Measurements from ENCODE around the gene ODF4.

Gene ODF4

GRCh38 chr17:8315764-8316217, 23.8 kb upstream of the ODF4 start:
- no peak for TF ChIP-seq POLR2A (IDR thresholded peaks at IDR 0.05; ENCODE audit: low read depth, low read length)
- DNase-seq (ENCODE audit: insufficient read length, low spot score): no peak
- no peak for FAIRE-seq

GRCh38 chr17:8318010-8318935, 21.4 kb upstream of the ODF4 start:
- TF ChIP-seq POLR2A (IDR thresholded peaks at IDR 0.05; ENCODE audit: low read depth, low read length): no peak
- no peak for DNase-seq (ENCODE audit: insufficient read length, low spot score)
- no peak for FAIRE-seq

DNA sequence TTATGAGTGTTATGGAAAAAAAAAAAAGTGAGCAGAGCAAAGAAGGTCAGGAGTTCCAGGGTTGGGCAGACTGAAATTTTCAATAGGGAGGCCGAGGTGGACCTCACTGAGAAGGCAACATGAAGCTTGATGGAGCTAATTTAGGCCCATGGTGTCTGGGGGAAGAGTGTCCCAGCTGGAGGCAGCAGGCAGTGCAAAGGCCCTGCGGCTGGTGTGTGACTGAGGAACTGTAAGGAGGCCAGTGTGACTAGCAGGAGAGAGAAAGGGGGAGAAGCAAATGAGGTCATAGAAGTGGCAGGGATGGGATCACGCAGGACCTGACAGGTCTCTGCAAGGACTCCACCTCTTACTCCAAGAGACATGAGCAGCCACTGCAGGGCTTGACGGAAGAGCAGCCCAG, 19.4 kb upstream of the ODF4 start:
- FAIRE-seq (no peak), DNase-seq (ENCODE audit: insufficient read length, low spot score) (no peak)
- no peak for TF ChIP-seq POLR2A (IDR thresholded peaks at IDR 0.05; ENCODE audit: low read depth, low read length)

DNA sequence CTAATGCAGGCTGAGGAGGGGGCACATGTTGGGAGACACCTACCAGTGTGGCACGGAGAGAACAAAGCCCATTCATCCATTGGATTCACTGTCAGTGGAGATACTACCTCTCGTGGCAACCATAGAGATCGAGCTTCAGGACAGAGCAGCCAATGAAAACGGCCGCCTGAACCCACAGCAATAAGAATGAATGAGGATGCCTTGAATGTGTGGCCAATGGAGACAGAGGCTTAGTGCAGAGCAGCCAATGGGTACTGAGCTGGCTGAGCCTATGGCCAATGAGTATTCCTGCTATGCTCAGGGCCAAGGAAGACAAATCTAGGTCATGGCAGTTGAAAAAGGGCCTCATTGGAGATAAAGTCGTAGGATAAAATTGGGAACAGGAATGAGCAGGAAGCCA, 18.6 kb upstream of the ODF4 start:
- TF ChIP-seq POLR2A (IDR thresholded peaks at IDR 0.05; ENCODE audit: low read depth, low read length): no peak
- DNase-seq (ENCODE audit: insufficient read length, low spot score) (no peak), FAIRE-seq (no peak)

DNA sequence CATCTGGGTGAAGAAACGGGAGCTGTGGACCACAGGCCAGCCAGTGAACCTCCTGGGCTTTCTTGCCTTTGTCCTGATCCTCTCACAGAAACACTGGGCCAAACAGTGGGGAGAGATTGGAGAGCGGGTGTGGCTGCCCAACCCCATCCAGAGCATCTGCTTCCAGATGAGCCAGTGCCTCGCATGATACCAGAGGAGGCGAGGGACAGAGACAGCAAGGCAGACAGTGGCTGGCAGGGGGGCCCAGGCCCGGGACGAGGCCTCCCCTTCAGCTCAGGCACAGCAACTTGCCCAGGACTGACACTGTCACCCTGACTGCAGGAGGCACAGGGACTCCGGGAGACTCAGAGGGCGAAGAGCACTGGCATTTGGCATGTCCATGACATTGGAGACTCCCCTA, 17.6 kb upstream of the ODF4 start:
- no peak for TF ChIP-seq POLR2A (IDR thresholded peaks at IDR 0.05; ENCODE audit: low read depth, low read length)
- no peak for DNase-seq (ENCODE audit: insufficient read length, low spot score)
- no peak for FAIRE-seq

DNA sequence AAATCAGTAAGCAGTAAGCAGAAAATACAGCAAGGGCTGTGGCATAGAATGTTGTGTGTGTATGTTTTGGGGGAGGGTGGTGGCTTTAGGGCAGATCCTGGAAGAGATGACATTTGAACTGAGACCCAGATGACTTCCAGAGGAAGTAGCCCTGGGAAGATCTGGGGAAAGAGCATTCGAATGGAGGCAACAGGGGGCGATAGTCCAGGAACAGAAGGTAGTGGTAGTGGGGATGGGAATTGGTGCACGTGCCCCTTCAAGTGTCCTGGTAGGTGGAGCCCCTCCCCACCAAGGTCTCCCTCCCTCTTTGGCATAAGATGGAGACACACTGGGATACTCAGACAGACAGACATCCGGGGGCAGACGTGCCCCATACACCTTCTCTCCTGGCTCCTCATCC, 15.5 kb upstream of the ODF4 start:
- no peak for TF ChIP-seq POLR2A (IDR thresholded peaks at IDR 0.05; ENCODE audit: low read depth, low read length)
- DNase-seq (ENCODE audit: insufficient read length, low spot score): no peak
- no peak for FAIRE-seq

DNA sequence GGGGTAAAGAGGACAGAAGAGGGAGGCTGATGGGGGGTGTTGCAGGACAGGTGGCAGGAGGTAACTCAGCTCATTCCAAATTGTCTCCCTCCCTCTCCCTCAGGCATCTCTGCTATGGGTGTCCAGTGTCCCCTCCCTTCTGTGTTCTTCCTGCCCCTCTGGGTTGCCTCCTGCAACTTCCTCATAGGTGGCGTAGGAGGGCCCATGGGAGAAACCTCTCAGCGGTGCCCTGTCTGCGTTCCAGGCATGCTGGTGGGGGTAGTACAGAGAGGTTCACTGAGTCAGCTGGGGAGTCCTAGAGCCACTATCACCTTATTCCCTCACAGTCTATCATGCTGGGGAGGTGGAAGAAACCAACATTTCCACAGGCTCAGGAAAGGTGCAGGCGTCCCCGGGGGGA, 14.7 kb upstream of the ODF4 start:
- no peak for FAIRE-seq
- no peak for TF ChIP-seq POLR2A (IDR thresholded peaks at IDR 0.05; ENCODE audit: low read depth, low read length)
- DNase-seq (ENCODE audit: insufficient read length, low spot score): no peak

- DNase-seq (ENCODE audit: insufficient read length, low spot score) (no peak), FAIRE-seq (no peak)
- no peak for TF ChIP-seq POLR2A (IDR thresholded peaks at IDR 0.05; ENCODE audit: low read depth, low read length)
These were observed 12.9 kb upstream of the ODF4 start for GRCh38 chr17:8326511-8327302.

DNA sequence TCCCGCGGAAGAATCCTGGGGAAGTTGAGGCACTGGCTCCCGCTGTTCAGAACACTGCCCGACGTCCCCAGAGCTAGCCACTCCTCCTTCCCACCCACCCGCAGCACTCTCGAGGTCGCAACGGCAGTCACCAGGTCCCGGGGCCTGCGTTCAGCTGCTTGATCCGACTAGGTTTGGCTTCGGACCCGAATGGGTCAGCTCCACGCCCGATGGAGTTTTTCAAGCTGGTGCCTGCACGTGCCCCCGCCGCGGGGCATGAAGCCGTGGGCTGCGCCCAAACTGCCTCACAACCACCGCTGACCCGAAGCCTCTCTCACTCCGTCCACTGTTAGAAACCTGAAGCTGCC, 12.4 kb upstream of the ODF4 start:
- TF ChIP-seq POLR2A (IDR thresholded peaks at IDR 0.05; ENCODE audit: low read depth, low read length): no peak
- DNase-seq (ENCODE audit: insufficient read length, low spot score) (no peak), FAIRE-seq (no peak)

GRCh38 chr17:8332128-8332527, 7.5 kb upstream of the ODF4 start:
- no peak for TF ChIP-seq POLR2A (IDR thresholded peaks at IDR 0.05; ENCODE audit: low read depth, low read length)
- DNase-seq (ENCODE audit: insufficient read length, low spot score): no peak
- FAIRE-seq: no peak

GRCh38 chr17:8332688-8333087, 7.0 kb upstream of the ODF4 start:
- no peak for DNase-seq (ENCODE audit: insufficient read length, low spot score)
- TF ChIP-seq POLR2A (IDR thresholded peaks at IDR 0.05; ENCODE audit: low read depth, low read length): no peak
- FAIRE-seq: no peak

GRCh38 chr17:8333281-8333680, 6.4 kb upstream of the ODF4 start:
- TF ChIP-seq POLR2A (IDR thresholded peaks at IDR 0.05; ENCODE audit: low read depth, low read length): no peak
- no peak for DNase-seq (ENCODE audit: insufficient read length, low spot score)
- FAIRE-seq: no peak

GRCh38 chr17:8337802-8338752, 1.6 kb upstream of the ODF4 start:
- FAIRE-seq (no peak), DNase-seq (ENCODE audit: insufficient read length, low spot score) (no peak)
- no peak for TF ChIP-seq POLR2A (IDR thresholded peaks at IDR 0.05; ENCODE audit: low read depth, low read length)

- no peak for DNase-seq (ENCODE audit: insufficient read length, low spot score)
- FAIRE-seq: no peak
- no peak for TF ChIP-seq POLR2A (IDR thresholded peaks at IDR 0.05; ENCODE audit: low read depth, low read length)
These were observed 893 bp upstream of the ODF4 start for GRCh38 chr17:8338753-8339140.
